ENCODE results near the gene UBC.
"Not testable (repeated sequence)": the region's sequence is repeated elsewhere in the genome, so short reads cannot be mapped to it uniquely, and the experiment has no call there.

The UBC gene

DNA sequence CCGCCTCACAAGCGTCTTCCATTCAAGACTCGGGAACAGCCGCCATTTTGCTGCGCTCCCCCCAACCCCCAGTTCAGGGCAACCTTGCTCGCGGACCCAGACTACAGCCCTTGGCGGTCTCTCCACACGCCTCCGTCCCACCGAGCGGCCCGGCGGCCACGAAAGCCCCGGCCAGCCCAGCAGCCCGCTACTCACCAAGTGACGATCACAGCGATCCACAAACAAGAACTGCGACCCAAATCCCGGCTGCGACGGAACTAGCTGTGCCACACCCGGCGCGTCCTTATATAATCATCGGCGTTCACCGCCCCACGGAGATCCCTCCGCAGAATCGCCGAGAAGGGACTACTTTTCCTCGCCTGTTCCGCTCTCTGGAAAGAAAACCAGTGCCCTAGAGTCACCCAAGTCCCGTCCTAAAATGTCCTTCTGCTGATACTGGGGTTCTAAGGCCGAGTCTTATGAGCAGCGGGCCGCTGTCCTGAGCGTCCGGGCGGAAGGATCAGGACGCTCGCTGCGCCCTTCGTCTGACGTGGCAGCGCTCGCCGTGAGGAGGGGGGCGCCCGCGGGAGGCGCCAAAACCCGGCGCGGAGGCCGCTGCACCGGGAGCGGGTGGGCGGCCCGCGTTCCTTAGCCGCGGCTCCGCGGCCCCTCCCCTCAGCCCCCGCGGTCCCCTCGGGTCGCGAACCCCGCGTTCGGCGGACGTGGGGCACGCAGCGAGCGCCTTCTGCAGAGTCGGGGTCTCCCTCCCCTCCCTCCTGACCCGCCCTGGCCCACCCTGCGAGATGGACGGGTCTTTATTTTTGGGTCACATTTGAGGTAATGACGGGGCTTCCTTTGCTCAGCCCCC is at the start of gene UBC:
UBC (minus strand) TSS at position 259 of the 847 bp plus-strand sequence. CDS start 879 bp downstream, outside the sequence.
- peak; percentile 95 for DNase-seq

GRCh38 chr12:124963211-124963610 is 48.8 kb upstream of the UBC start:
- DNase-seq, result no peak

- DNase-seq, result no peak
Measured at GRCh38 chr12:124961055-124961454, 46.6 kb upstream of the UBC start.

DNA sequence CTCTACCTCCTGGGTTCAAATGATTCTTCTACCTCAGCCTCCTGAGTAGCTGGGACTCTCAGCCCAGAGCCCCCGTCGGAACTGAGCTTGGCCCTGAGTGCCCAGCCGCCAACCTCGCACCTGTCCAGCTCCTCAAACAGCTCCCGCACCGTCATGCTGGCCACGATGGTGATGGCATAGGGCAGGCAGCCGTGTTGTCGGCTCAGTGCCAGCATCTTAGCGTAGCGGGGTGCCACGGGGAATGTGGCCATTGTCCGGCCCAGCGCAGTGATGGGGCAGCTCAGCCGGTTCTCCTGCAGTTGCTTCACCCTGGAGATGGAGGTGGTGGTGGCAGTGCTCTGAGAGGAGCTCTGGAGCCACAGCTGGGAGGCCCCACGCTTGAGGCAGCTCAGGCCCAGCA is 42.1 kb upstream of the UBC start:
- DNase-seq, result no peak

GRCh38 chr12:124954771-124955170 is 40.3 kb upstream of the UBC start:
- DNase-seq, result no peak

- DNase-seq, result no peak
Measured at GRCh38 chr12:124953689-124954405, 39.4 kb upstream of the UBC start.

- no peak for DNase-seq
Measured at GRCh38 chr12:124952801-124953200, 38.4 kb upstream of the UBC start.

DNA sequence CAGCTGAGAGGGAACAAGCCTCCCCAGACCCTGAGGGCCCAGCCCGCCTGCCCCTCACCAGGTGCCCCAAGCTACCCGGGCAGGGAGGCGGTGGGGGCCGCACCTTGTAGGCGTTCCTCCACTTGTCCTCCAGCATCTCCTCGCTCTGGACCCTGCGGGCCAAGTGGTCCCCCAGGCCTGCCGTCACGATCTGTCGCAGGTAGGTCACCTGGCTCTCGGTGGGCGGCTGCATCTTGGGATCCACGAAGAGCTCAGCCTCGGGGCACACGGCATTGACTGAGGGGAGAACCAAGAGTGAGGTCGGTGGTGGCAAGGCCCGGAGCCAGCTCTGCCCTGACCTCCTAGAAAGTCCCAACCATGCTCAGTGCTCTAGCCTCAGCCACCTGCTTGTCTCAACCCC is 37.8 kb upstream of the UBC start:
- DNase-seq, result no peak

DNA sequence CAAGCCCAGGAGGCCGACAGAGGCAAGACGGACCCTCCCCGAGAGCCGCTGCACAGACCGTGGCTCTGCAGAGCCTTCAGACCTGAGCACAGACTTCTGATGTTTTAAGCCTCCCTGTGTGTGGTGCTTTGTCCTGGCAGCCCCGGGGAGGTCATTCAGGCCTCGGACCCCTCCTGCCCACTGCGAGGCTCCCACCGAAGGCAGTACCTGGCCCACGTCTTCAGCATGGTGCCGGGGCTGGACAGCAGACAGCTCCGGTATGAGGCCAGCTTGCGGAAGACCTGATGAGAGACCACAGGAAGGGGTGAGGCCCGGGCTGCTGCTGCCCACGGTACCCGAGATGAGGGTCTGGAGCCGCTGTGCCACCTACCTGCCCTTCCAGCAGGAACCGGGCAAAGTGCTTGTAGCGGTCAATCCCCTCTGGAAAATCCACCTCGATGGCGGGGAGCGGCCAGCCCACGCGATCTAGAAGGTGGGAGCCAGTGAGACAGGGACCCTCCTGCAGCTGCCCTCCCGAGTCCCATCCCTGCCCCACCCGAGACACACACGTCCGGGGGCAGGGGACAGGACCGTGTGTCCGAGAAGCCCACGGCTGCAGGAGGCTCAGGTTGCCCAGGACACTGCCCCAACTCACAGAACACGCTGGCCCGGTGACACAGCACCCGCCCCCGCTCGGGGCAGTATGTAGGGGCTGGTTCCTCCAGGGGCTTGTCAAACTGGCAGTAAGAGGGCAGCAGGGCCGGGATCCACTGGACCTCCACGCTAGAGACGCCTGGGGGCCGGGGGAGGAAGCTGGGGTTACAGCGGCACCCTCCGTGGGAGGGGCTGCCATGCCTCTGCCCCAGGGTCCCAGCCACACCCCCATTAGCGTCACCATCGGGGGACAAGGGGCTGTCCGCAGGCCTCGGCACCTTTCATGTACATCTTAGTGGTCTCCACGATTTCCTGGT is 35.6 kb upstream of the UBC start:
- no peak for DNase-seq

DNA sequence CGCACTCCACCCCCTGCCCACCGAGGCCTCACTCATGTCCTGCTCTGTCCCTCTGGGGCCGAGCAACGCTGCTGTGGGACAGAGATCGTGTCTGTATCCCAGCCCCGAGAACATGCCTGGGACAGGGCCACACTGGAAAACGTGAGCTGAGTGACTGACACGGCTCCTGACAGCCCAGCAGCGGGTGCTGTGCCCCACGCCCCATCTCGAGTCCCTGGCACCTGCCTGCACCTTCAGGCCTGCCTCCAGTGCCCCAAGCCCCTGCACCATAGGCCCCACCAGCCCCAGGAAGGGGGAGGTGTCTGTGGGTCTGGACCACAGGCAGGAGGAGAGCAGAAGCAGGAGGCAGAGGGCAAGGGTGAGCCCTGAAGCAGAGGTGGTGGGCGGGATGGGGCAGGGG is 34.6 kb upstream of the UBC start:
- DNase-seq, result no peak

- no peak for DNase-seq
Measured at GRCh38 chr12:124947561-124948398, 33.3 kb upstream of the UBC start.

DNA sequence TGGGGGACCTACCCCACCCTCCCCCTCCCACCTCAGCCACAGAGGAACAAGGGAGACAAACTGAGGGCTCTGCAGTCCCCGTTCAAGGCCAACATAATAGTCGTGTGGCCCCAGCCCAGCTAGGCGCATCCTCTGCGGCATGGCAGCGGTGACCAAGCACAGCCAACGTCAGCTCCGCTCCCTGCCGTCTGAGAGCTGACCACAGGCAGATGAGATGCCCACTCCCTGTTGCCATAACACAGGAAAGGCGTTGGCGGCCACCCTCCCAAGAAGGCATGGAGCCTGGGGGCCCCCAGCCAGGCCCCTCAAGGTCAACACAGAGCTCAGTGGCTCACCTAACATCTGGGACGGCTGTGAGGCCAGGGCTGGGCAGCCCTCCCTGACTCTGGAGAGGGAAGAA is 32.6 kb upstream of the UBC start:
- DNase-seq, result no peak

DNA sequence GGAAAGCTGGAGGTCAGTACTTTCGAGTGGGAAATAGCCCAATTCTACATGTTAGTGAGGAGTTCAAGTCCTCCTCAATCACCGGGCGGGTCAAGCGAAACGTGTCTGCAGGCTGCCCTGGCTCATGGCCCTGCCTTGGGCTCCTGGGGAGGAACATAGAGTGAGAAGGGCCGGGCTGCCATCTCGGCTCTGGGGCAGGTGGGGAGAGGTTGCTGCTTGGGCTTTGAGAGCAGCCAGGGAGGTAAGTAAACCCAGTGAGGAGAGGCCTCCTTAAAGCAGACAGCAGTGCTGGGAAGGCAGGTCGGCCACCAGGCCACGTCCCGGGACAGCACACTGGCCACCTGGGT is 32.0 kb upstream of the UBC start:
- no peak for DNase-seq

DNA sequence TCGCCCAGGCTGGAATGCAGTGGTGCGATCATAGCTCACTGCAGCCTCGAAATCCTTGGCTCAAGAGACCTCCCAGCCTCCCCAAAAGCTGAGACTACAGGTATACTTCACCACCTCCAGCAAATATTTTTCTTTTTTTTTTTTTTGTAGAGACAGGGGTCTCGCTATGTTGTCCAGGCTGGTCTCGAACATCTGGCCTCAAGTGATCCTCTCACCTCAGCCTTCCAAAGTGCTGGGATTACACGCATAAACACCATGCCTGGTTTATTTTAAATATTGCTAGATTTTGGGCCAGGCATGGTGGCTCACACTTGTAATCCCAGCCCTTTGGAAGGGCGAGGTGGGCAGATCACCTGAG is 26.7 kb upstream of the UBC start:
- no peak for DNase-seq

DNA sequence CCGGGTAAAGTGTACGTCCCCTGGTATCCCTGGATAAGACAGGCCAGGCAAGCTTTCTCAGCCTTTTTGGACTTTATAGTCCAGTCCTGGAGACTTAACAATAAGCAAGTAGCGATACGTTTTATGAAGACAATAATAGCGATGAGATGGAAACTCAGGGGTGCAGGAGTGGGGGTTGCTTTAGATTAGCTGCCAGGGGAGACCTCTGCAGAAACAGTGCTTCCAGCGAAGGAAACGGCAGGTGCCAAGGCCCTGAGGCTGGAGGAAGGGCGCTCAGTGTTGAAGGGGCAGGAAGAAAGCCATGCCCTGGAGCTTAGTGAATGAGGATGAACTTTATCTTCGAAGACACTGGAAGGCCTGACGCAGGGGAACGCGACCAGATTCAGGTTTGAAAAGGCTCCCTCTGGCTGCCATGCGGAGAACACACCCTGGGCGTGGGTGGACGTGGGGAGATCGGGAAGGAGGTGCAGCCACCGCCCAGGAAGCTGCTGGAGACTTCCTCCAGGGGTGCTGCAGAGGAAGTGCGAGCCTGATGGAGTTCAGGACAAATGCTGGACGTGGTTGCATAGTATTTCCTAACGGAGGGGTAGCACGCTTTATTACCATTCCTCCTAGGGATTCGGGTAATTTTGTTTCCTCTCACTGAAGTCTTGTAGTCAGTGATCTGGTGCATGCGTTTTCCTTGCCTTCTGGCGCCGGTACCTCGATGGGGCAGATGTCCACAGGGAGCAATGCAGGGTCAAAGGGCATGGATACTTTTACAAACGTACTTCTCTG is 26.1 kb upstream of the UBC start:
- peak; percentile 88 for DNase-seq

DNA sequence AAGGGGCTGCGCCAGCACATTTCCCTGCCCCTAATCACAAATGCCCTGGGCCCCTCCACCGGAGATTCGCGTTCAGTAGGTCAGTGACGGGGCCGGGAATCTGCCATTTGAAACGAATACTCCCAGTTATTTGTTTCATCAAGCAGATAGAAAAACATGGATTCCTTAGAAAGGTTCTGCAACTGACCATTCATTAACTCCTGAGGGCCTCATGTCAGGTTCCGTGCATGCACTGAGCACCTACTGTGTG is 25.6 kb upstream of the UBC start:
- no peak for DNase-seq

DNA sequence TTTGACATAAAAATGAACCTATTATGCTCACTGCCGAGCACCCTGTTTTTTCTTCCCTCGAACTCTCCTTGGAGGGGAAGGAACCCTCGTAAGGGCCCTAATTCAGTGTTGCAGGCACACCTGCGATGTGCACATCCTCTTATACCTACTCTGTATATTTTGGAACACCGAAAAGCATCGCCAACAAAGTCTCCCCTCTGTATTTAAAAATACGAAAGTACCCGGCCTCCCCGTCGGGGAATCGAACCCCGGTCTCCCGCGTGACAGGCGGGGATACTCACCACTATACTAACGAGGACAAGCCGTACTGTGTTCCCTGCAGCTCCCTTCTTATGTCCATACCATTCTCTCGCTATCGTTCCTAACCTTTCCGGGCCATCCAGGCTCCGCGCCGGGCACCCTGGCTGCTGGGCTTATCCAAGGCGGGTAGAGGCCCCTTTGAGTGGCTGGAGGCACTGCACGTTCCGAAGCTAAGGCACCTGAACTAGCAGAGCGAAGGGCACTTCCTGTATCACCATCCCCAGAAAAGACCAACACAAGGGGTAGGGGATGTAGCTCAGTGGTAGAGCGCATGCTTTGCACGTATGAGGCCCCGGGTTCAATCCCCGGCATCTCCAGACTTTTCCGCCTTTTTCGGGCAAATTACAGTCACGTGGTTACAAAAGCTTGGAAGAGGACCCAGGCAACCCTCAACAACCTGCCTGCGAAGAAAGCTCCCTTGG is 25.1 kb upstream of the UBC start:
- DNase-seq, result peak; percentile 98

- DNase-seq, result peak; percentile 90
Measured at GRCh38 chr12:124939079-124939420, 24.6 kb upstream of the UBC start.

- DNase-seq, result peak; percentile 67
Measured at GRCh38 chr12:124938587-124938986, 24.1 kb upstream of the UBC start.

GRCh38 chr12:124938108-124938507 is 23.7 kb upstream of the UBC start:
- DNase-seq, result no peak

DNA sequence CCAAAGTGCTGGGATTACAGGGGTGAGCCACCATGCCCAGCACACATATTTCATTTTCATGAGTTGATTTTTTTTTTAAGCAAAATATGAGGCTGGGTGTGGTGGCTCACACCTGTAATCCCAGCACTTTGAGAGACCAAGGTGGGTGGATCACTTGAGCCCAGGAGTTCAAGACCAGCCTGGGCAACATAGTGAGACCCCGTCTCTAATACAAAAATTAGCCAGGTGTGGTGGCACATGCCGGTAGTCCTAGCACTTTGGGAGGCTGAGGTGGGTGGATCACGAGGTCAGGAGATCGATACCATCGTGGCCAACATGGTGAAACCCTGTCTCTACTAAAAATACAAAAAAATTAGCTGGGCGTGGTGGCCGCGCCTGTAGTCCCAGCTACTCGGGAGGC is 17.1 kb upstream of the UBC start:
- DNase-seq, result not testable (repeated sequence)

All from fibroblast of skin of right quadriceps (primary cell).